Measurements from ENCODE around the gene CHRDL1.
"Not testable (repeated sequence)": the region's sequence is repeated elsewhere in the genome, so short reads cannot be mapped to it uniquely, and the experiment has no call there.

The CHRDL1 gene

DNA sequence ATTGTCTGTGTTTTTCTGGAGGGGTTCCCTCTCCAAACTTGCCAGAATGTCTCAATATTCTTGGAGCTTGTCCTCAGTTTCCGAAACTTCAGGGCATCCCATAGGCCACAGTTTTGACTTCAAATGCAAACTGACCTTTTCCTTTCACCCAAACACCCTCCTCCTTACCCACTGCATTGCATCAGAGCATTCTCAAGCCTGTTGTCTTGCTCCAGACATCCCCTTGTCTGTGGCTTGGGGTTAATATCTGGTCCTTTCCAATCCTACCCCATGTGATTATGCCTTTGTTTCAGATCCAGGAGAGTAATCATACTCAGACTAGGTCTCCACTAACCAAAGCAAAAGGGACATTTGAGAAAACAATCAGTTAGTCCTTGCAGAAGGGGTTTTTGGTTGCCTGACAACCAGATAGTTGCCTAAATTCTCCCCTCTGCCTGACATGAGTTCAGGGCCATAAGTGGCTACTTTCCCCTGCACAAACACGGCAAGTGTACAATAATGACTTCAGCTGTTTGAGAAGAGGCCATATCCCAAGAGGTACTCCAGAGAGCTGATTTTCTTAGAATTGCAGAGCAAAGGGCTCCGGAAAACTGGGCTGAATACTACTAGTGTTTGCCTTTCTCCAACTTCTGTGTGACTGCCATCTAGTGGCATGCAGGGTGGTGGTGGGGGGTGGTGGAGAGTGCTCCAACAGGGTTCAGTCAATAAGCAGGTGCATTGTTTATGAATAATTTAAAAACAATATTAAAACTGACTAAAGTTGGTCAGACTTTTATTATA is 130.2 kb downstream of the CHRDL1 start:
- DNase-seq (ENCODE audit: low read depth): no peak

GRCh38 chrX:110657073-110657472 is 138.5 kb downstream of the CHRDL1 start:
- DNase-seq (ENCODE audit: low read depth): no peak

- not testable (repeated sequence) for DNase-seq (ENCODE audit: low read depth)
Observed at GRCh38 chrX:110654280-110654679, 141.3 kb downstream of the CHRDL1 start.

DNA sequence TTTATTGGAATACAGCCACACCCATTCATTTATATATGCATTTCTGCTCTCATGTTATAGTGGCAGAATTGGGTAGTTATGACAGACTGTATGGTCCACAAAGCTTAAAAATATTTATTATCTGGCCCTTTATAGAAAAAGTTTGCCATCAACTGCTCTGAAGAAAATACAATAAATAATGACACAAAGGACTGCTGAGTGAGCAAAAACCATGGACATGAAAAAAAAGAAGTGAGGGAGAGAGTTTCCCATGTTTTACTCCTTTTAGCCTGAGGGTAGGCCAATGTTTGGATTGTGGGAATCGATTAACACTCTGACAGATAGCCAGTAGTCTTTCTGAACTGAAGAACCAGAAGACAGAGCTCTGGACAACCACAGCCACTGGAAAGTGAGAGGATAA is 149.2 kb downstream of the CHRDL1 start:
- no peak for DNase-seq (ENCODE audit: low read depth)

Measured in activated T-helper 1 cell treated with Interleukin-2 at 50 U/mL for 16 hours (primary cell).